Fibroblast of mammary gland (primary cell): ENCODE data around the gene EPHA3.

Experiments used
- DNase-seq: peaks from one replicate; pipeline ENCODE4 v3.0.0-alpha.2; 2010; ENCODE audit warnings: low read depth
- H3K4me3 ChIP-seq: 2 replicates; pipeline ENCODE4 v1.5.1; 2011; ENCODE audit warnings: low read depth, mild to moderate bottlenecking, low read length, moderate library complexity; ENCODE audit not compliant: control insufficient read depth
- TF ChIP-seq, protein P1 (sequence below): conservative IDR thresholded peaks from 2 replicates; pipeline ENCODE4 v1.5.1; 2011; ENCODE audit warnings: low read depth, low read length, inconsistent platforms; ENCODE audit not compliant: control insufficient read depth, insufficient read depth

The EPHA3 gene

GRCh38 chr3:89268059-89268458, 160.6 kb downstream of the EPHA3 start:
- H3K4me3 ChIP-seq, result no peak overlapping the region
- TF ChIP-seq, protein P1, sequence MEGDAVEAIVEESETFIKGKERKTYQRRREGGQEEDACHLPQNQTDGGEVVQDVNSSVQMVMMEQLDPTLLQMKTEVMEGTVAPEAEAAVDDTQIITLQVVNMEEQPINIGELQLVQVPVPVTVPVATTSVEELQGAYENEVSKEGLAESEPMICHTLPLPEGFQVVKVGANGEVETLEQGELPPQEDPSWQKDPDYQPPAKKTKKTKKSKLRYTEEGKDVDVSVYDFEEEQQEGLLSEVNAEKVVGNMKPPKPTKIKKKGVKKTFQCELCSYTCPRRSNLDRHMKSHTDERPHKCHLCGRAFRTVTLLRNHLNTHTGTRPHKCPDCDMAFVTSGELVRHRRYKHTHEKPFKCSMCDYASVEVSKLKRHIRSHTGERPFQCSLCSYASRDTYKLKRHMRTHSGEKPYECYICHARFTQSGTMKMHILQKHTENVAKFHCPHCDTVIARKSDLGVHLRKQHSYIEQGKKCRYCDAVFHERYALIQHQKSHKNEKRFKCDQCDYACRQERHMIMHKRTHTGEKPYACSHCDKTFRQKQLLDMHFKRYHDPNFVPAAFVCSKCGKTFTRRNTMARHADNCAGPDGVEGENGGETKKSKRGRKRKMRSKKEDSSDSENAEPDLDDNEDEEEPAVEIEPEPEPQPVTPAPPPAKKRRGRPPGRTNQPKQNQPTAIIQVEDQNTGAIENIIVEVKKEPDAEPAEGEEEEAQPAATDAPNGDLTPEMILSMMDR, result no peak
- DNase-seq, result no peak

DNA sequence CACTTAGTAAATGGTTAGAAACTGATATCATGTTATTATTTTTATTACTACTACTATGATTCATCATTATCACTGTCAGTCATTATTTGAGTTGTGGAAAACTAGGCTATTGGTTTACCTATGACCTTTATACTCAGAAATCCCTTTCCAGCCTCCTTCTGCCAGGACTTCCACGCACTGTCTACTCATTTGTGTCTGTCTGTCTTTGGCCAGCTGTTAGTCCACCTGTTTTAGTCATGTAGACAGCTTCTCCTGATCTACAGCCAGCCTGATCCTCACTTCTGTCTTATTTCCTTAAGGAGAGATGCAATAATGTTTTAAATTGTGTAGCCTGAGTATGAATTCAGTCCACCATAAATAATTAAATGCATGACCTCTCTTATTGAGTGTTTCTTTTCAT, 162.8 kb downstream of the EPHA3 start:
- no peak overlapping the region for H3K4me3 ChIP-seq
- TF ChIP-seq, protein P1, result no peak
- no peak for DNase-seq

DNA sequence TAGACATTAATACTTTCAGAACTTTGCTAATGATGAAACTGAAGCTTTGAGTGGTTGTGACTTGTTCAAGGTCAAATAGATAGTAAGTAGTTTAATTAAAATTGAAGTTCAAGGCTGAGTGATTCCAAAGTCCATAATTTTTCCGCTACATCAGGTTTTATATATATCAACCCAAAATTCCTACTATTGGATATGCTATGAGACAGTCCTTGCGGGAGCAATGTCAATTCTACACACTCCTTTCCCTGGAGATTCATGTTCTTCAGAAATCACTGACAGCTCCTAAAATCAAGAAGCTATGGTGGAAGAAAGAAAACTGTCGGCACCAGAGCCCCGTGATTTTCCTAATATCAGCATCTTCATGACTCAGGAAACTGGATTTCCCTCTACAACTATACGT, 167.6 kb downstream of the EPHA3 start:
- no peak overlapping the region for H3K4me3 ChIP-seq
- TF ChIP-seq, protein P1, result no peak

DNA sequence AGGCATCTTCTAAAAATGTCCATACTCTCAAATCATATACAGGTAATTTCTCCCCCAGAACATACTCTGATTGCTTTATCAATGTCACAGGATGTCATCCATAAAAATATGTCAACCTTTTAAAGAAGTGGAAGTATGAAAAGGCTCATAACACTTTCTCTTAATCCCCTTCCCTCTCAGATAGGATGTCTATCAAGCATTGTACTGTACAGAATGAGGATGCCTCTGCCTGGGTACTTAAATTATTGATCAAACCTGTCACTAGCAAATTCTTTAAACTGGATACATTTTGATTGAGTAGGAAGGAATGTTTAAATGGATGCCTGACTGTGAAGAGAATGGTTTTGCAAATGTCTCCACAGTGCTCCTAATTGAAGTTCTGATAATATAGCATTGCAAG, 168.7 kb downstream of the EPHA3 start:
- no peak overlapping the region for H3K4me3 ChIP-seq
- TF ChIP-seq, protein P1, result no peak
- DNase-seq, result no peak

More for the DNA sequence above, 167.6 kb downstream of the EPHA3 start:
- DNase-seq, result no peak

GRCh38 chr3:89278302-89279025, 171.0 kb downstream of the EPHA3 start:
- H3K4me3 ChIP-seq, result no peak overlapping the region
- TF ChIP-seq, protein P1, result no peak
- no peak for DNase-seq

DNA sequence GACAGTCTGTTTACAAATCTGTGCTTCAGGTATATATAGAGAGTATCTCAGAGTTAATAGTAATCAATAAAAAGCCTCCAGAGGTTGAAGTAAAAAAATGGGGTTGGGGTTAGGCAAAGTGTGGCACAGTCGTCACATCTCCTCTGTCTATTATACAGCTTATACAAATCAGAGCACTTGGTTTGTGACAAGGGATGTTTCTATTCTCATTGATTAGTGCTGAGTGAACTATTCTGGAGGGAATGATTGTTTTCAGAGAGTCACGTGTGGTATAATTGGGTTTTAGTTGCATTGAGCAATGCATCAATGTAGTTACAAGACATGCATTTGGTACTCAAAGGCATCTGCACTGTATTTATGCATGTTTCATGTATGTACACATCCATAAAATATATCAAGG, 172.9 kb downstream of the EPHA3 start:
- DNase-seq, result no peak
- TF ChIP-seq, protein P1, result no peak

GRCh38 chr3:89280822-89281365, 173.5 kb downstream of the EPHA3 start:
- no peak for DNase-seq
- TF ChIP-seq, protein P1, result no peak
- no peak overlapping the region for H3K4me3 ChIP-seq

More for the DNA sequence above, 172.9 kb downstream of the EPHA3 start:
- H3K4me3 ChIP-seq, result no peak overlapping the region
